SK-N-SH treated with all-trans-retinoic acid at 6 μM for 48 hours (cell line): ENCODE data around the gene SENP3.

Source experiments
- CSRNP3 ChIP-seq: fragments of 250-450 bp; sonication (Bioruptor Pico); IDR thresholded peaks from 2 replicates; pipeline ENCODE4 v1.5.1; 2021; ENCODE audit warnings: mild to moderate bottlenecking, moderate library complexity
- GLIS3 ChIP-seq: fragments of 250-450 bp; sonication (Bioruptor Pico); IDR thresholded peaks from 2 replicates; pipeline ENCODE4 v1.5.0; 2020; ENCODE audit warnings: mild to moderate bottlenecking, moderate library complexity
- PATZ1 ChIP-seq: fragments of 250-450 bp; sonication (Bioruptor Pico); IDR thresholded peaks from 2 replicates; pipeline ENCODE4 v1.8.0; 2020; ENCODE audit warnings: mild to moderate bottlenecking, moderate library complexity, borderline replicate concordance
- POU6F1 ChIP-seq: fragments of 250-450 bp; sonication (Bioruptor Pico); IDR thresholded peaks from 2 replicates; pipeline ENCODE4 v1.8.0; 2021; ENCODE audit warnings: low read depth, mild to moderate bottlenecking, moderate library complexity, borderline replicate concordance
- RARB ChIP-seq: fragments of 250-450 bp; sonication (Bioruptor Pico); IDR thresholded peaks from 2 replicates; pipeline ENCODE4 v1.8.0; 2021; ENCODE audit warnings: mild to moderate bottlenecking, moderate library complexity
- SNAI2 ChIP-seq: fragments of 250-450 bp; sonication (Bioruptor Pico); IDR thresholded peaks from 2 replicates; pipeline ENCODE4 v1.5.0; 2020; ENCODE audit warnings: mild to moderate bottlenecking, moderate library complexity
- TCF4 ChIP-seq: fragments of 250-450 bp; sonication (Bioruptor Pico); IDR thresholded peaks from 2 replicates; pipeline ENCODE4 v1.8.0; 2021; ENCODE audit warnings: mild to moderate bottlenecking, moderate library complexity, borderline replicate concordance
- TOX ChIP-seq: fragments of 250-450 bp; sonication (Bioruptor Pico); IDR thresholded peaks from 2 replicates; pipeline ENCODE4 v1.8.0; 2021; ENCODE audit warnings: mild to moderate bottlenecking, moderate library complexity, borderline replicate concordance
- TSHZ2 ChIP-seq: fragments of 250-450 bp; sonication (Bioruptor Pico); IDR thresholded peaks from 2 replicates; pipeline ENCODE4 v1.5.0; 2020; ENCODE audit warnings: mild to moderate bottlenecking, moderate library complexity
- ZFP3 ChIP-seq: fragments of 250-450 bp; sonication (Bioruptor Pico); IDR thresholded peaks from 2 replicates; pipeline ENCODE4 v1.5.0; 2020; ENCODE audit warnings: mild to moderate bottlenecking, moderate library complexity
- ZFP30 ChIP-seq: fragments of 450-650 bp; formaldehyde crosslinking; IDR thresholded peaks from 2 replicates; pipeline ENCODE4 v1.5.0; 2022; ENCODE audit warnings: mild to moderate bottlenecking, moderate library complexity
- ZNF565 ChIP-seq: fragments of 450-650 bp; formaldehyde crosslinking; conservative IDR thresholded peaks from 2 replicates; pipeline ENCODE4 v1.5.0; 2020; ENCODE audit warnings: low read depth, mild to moderate bottlenecking, moderate library complexity
- ZNF70 ChIP-seq: fragments of 450-650 bp; formaldehyde crosslinking; IDR thresholded peaks from 2 replicates; pipeline ENCODE4 v1.5.0; 2020; ENCODE audit warnings: mild to moderate bottlenecking, moderate library complexity
- ZNF8 ChIP-seq: fragments of 450-650 bp; formaldehyde crosslinking; IDR thresholded peaks from 2 replicates; pipeline ENCODE4 v1.5.0; 2020; ENCODE audit warnings: mild to moderate bottlenecking, moderate library complexity

- TF ChIP-seq ZFP3 (no peak), SNAI2 (CRISPR knock-in tag) (no peak), CSRNP3 (no peak), ZFP30 (CRISPR knock-in tag) (no peak), PATZ1 (CRISPR knock-in tag) (no peak), POU6F1 (CRISPR knock-in tag) (no peak), GLIS3 (CRISPR knock-in tag) (no peak), TSHZ2 (CRISPR knock-in tag) (no peak), TOX (CRISPR knock-in tag) (no peak), ZNF565 (no peak), ZNF70 (CRISPR knock-in tag) (no peak), TCF4 (CRISPR knock-in tag) (no peak), RARB (no peak), ZNF8 (CRISPR knock-in tag) (no peak)
Measured at GRCh38 chr17:7575959-7576358, 14.2 kb downstream of the SENP3 start.
